ENCODE data around the gene ALDH16A1. TPM values are rescaled to one million over a fixed set of nuclear protein-coding genes. Genes with fewer than 3 reads are reported as not detected.

Gene ALDH16A1
- total and polyA plus RNA-seq, 11 donors, result 3.4 to 18.6 (median 8.5) TPM

DNA sequence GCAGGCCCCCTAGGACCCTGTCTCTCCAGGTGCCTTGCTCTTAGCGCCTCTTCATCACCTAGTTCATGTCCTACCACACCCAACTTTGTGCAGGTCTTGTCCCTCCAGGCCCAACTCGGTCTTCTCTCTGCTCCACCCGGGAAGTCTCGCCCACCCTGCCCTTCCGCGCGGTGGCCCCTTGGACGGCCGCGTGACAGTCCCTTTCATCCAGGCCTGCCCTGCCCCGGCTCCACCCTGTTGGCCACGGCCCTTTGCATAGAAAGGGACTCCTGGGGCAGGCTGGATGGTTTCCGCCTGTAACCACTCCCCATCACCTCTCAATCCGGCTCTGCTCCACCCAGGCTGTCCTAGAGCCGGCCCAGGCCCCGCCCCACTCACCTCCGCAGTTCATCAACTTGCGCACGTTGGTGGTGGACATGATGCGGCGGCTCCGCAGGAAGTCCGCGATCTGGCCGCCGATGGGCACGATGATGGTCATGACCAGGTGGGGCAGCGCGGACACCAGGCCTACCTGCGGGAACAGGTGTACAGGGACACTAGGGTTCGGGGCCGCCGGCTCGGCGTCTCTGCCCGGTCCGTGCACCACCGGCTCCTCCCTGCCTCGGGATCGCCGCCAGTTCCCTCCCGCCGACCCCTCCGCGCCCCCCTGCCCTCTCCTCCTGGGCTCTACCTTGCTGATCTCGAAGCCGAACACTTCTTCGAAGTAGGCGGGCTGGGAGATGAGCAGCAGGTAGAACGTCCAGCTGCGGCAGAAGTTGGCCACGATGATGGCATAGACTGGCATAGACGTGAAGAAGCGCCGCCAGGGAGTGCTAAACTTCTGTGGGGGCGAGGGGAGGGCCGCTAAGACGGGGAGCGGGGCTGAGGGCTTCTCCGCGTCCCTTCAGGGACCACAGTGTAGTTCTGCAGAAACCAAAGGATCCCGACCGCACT is 20.6 kb upstream of the ALDH16A1 start:
- H3K4me1 ChIP-seq, result peaks cover 0 to 20% (median 6%) of the 10 kb centered on the region in 12 donors
- no peaks in the 10 kb centered on the region for H3K9me3 ChIP-seq
- intact Hi-C loops (cut with DNase I), result loop anchor here in 1 of 10 donors (5.0 kb wide), 1 partner anchor 35 kb away; no protein-coding TSS in a partner anchor
- TF ChIP-seq, protein P1, sequence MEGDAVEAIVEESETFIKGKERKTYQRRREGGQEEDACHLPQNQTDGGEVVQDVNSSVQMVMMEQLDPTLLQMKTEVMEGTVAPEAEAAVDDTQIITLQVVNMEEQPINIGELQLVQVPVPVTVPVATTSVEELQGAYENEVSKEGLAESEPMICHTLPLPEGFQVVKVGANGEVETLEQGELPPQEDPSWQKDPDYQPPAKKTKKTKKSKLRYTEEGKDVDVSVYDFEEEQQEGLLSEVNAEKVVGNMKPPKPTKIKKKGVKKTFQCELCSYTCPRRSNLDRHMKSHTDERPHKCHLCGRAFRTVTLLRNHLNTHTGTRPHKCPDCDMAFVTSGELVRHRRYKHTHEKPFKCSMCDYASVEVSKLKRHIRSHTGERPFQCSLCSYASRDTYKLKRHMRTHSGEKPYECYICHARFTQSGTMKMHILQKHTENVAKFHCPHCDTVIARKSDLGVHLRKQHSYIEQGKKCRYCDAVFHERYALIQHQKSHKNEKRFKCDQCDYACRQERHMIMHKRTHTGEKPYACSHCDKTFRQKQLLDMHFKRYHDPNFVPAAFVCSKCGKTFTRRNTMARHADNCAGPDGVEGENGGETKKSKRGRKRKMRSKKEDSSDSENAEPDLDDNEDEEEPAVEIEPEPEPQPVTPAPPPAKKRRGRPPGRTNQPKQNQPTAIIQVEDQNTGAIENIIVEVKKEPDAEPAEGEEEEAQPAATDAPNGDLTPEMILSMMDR (IDR thresholded peaks at IDR 0.05), result no peak
- no peak for TF ChIP-seq POLR2A (IDR thresholded peaks at IDR 0.05)
- no peak overlapping the region for H3K4me3 ChIP-seq
- peaks cover 49 to 98% (median 87%) of the 10 kb centered on the region in 9 donors for H3K27me3 ChIP-seq
- no peak for DNase-seq
- H3K27ac ChIP-seq, result no peak overlapping the region
- H3K36me3 ChIP-seq, result no peaks in the 10 kb centered on the region
- 11 to 22% (median 16%) methylated on average over 49 to 63 of the region's 63 CpGs for WGBS, 4 donors
- ATAC-seq, result no peak

GRCh38 chr19:49433240-49433901 is 19.7 kb upstream of the ALDH16A1 start:
- H3K36me3 ChIP-seq, result no peaks in the 10 kb centered on the region
- TF ChIP-seq POLR2A (IDR thresholded peaks at IDR 0.05), result no peak
- TF ChIP-seq, protein P1 (IDR thresholded peaks at IDR 0.05), result no peak
- WGBS, 4 donors, result 21 to 46% (median 30%) methylated on average over 24 to 31 of the region's 31 CpGs
- intact Hi-C loops (cut with DNase I), result loop anchor here in 1 of 10 donors (5.0 kb wide), 1 partner anchor 36 kb away; no protein-coding TSS in a partner anchor
- H3K27me3 ChIP-seq, result peaks cover 40 to 95% (median 83%) of the 10 kb centered on the region in 9 donors
- no peak overlapping the region for H3K4me3 ChIP-seq
- H3K27ac ChIP-seq, result no peak overlapping the region
- ATAC-seq (no peak), DNase-seq (no peak)
- peaks cover 0 to 13% (median under 1%) of the 10 kb centered on the region in 12 donors for H3K4me1 ChIP-seq
- no peaks in the 10 kb centered on the region for H3K9me3 ChIP-seq

- Histone ChIP-seq H3K36me3 (no peaks in the 10 kb centered on the region), H3K27ac (no peak overlapping the region), H3K4me1 (peaks cover 0 to 11% (median 0%) of the 10 kb centered on the region in 12 donors), H3K9me3 (no peaks in the 10 kb centered on the region), H3K27me3 (peaks cover 35 to 96% (median 84%) of the 10 kb centered on the region in 9 donors), H3K4me3 (no peak overlapping the region)
- TF ChIP-seq, protein P1 (IDR thresholded peaks at IDR 0.05), result no peak
- TF ChIP-seq POLR2A (IDR thresholded peaks at IDR 0.05), result no peak
- intact Hi-C loops (cut with DNase I), result loop anchor here in 1 of 10 donors (5.0 kb wide), 1 partner anchor 38 kb away; no protein-coding TSS in a partner anchor
- ATAC-seq (no peak), DNase-seq (no peak)
- 88 to 90% (median 89%) methylated on average over 17 to 18 of the region's 18 CpGs for WGBS, 4 donors
These were observed 18.0 kb upstream of the ALDH16A1 start for GRCh38 chr19:49434907-49435583.

All from heart left ventricle (tissue), 16 donors.